Measurements from ENCODE around the gene UBE2G2. TPM values are rescaled to one million over a fixed set of nuclear protein-coding genes. Genes with fewer than 3 reads are reported as not detected.

UBE2G2 gene
- total RNA-seq, 2 donors from 2014 or later, result 56.7 to 79.4 TPM

DNA sequence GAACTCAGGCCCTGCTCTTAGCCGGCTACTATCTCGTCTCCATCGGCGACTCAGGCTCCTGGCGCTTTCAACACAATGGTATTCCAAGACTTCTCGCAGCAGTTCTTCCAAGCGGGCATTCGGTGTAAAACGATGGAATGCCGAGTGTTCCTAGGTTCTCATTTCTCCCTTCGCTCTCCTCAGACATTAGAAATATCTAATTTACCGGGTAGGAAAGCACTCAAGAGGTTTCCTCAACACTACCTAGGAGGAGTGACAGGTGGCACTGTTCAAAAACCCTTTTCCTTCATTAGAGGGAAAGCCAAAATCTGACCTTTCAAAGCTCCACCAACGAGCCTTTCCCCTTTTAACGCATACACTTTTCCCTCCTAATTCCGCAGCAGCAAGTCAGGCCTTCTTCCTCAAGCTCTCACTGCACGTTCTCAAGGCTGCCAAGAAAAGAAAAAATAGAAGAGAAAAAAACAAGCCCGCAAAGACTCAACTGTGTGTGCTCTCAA is 601 bp downstream of the UBE2G2 start:
- intact Hi-C loops (cut with DNase I, micrococcal nuclease), result loop anchor here in 1 of 2 donors (10.0 kb wide), 1 partner anchor 134 kb away; no protein-coding TSS in a partner anchor
- peak; percentile 59 for ATAC-seq

GRCh38 chr21:44800103-44800502 is 1.5 kb downstream of the UBE2G2 start:
- ATAC-seq (peak; percentile 52), DNase-seq (peak in 1 of 2 donors; percentile 48)
- intact Hi-C loops (cut with DNase I, micrococcal nuclease), result loop anchor here in 1 of 2 donors (10.0 kb wide), 1 partner anchor 135 kb away; no protein-coding TSS in a partner anchor

More for the DNA sequence above, 601 bp downstream of the UBE2G2 start:
- DNase-seq, result no peak

GRCh38 chr21:44799646-44800045 is 2.0 kb downstream of the UBE2G2 start:
- intact Hi-C loops (cut with DNase I, micrococcal nuclease), result loop anchor here in 1 of 2 donors (10.0 kb wide), 2 partner anchors 135 to 285 kb away; no protein-coding TSS in a partner anchor
- no peak for ATAC-seq

GRCh38 chr21:44797775-44798174 is 3.8 kb downstream of the UBE2G2 start:
- no peak for ATAC-seq
- intact Hi-C loops (cut with DNase I, micrococcal nuclease), result loop anchor here in 1 of 2 donors (10.0 kb wide), 1 partner anchor 283 kb away; no protein-coding TSS in a partner anchor

More at GRCh38 chr21:44799646-44800045, 2.0 kb downstream of the UBE2G2 start:
- no peak for DNase-seq

GRCh38 chr21:44795342-44795741 is 6.3 kb downstream of the UBE2G2 start:
- intact Hi-C loops (cut with DNase I, micrococcal nuclease), result loop anchor here in 1 of 2 donors (10.0 kb wide), 1 partner anchor 281 kb away; no protein-coding TSS in a partner anchor
- ATAC-seq (no peak), DNase-seq (no peak)

More at GRCh38 chr21:44797775-44798174, 3.8 kb downstream of the UBE2G2 start:
- DNase-seq, result no peak

DNA sequence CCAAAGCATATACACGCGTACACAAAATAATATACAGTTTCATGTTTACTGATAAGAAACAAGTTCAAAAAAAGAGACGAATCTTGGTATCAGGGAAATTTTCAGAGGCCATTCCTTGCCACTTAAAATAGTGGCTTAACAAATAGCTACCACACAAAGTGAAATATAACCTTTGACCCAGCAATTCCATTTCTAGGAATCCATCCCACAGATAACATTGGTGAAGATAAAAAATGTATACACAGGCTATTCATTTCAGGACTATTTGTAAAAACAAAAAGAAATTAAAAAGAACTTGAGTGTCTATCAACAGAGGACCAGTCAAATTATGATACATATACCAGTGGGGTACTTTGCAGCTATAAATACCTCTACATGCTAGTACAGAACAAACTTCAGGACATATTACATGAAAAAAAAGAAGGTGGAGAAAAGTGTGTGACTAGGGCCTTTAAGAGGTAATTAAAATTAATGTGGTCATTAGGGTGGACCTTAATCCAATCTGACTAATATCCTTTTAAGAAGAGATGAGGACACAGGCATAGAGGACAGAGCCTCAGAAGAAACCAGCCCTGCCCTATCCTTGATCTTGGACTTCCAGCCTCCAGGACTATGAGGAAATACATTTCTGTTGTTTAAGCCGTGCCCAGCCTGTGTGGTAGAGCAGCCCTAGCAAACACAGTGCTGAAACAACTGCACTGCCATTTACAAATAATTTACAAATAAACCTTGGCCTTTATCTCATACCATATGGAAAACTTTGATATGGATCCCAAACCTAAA is 7.8 kb downstream of the UBE2G2 start:
- ATAC-seq (peak; percentile 85), DNase-seq (no peak)
- intact Hi-C loops (cut with DNase I, micrococcal nuclease), result loop anchor here in 1 of 2 donors (10.0 kb wide), 1 partner anchor 279 kb away; no protein-coding TSS in a partner anchor

DNA sequence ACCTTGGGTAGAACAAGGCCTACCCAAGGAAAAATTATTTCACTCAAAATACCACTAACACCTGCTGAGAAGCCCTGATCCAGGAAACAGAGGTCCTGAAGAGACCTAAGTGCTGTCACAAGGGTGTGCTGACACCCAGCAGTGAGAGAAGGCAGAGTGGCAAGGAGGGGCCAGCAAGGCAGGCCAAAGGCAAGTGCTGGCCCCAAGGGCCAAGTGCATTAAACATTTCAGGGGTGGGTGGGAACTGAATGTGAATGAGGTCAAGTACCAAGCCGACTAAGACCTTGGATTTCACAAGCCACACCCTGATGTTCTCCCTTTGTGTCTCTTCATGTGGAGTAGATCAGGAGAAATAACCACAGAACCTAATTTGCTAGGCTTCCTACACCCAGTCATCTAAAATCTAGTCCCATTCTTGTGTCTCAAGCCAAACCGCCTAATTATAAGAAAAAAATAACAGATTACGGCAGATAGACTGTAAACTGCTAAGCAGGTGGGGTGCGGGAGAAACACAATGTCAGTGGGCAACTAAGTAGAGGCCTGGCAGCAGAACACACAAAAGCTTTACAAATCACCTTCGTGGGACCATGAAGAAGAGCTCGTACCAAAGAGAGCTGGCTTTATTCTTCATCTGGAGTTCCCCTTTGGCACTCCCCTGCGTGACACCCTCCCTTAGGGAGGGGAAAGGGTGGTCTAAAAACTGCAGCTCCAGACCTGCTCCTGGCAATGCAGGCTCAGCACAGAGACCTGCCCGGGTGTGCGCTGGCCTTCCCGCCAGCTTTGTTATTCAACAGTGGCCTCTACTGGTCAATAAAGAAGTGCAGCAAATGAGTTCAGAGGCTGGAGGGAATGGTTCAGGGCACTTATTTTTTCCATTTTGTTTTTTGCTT is 8.7 kb downstream of the UBE2G2 start:
- DNase-seq, result peak in 1 of 2 donors; percentile 46
- intact Hi-C loops (cut with DNase I, micrococcal nuclease), result loop anchor here in 1 of 2 donors (10.0 kb wide), 1 partner anchor 278 kb away; no protein-coding TSS in a partner anchor
- peak; percentile 91 for ATAC-seq

DNA sequence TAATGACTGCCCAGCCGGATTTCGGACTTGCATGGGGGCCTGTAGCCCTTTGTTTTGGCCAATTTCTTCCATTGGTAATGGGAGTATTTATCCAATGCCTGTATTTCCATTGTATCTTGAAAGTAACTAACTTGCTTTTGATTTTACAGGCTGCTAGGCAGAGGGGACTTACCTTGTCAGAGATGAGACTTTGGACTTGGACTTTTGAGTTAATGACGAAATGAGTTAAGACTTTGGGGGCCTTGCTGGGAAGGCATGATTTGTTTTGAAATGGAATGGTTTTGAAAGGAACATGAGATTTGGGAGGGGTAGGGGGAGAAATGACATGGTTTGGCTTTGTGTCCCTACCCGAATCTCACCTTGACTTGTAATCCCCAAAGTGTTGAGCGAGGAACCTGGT is 9.6 kb downstream of the UBE2G2 start:
- DNase-seq, result no peak
- no peak for ATAC-seq
- intact Hi-C loops (cut with DNase I, micrococcal nuclease), result loop anchor here in 1 of 2 donors (10.0 kb wide), 1 partner anchor 277 kb away; no protein-coding TSS in a partner anchor

- no peak for DNase-seq
- intact Hi-C loops (cut with DNase I, micrococcal nuclease), result loop anchor here in 1 of 2 donors (10.0 kb wide), 1 partner anchor 276 kb away; no protein-coding TSS in a partner anchor
- no peak for ATAC-seq
These were observed 10.4 kb downstream of the UBE2G2 start for GRCh38 chr21:44791246-44791645.

DNA sequence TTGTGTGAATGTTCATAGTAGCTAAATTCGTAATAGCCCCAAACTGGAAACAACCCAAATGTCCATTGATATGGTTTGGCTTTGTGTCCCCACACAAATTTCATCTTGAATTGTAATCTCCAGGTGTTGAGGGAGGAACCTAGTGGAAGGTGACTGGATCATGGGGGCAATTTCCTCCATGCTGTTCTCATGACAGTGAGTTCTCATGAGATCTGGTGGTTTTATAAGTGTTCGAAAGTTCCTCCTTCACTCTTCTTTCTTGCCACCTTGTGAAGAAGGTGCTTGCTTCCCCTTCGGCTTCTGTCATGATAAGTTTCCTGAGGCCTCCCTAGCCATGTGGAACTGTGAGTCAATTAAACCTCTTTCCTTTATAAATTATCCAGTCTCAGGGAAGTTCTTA is 11.3 kb downstream of the UBE2G2 start:
- no peak for ATAC-seq
- DNase-seq, result no peak
- intact Hi-C loops (cut with DNase I, micrococcal nuclease), result loop anchor here in 1 of 2 donors (10.0 kb wide), 1 partner anchor 276 kb away; no protein-coding TSS in a partner anchor

DNA sequence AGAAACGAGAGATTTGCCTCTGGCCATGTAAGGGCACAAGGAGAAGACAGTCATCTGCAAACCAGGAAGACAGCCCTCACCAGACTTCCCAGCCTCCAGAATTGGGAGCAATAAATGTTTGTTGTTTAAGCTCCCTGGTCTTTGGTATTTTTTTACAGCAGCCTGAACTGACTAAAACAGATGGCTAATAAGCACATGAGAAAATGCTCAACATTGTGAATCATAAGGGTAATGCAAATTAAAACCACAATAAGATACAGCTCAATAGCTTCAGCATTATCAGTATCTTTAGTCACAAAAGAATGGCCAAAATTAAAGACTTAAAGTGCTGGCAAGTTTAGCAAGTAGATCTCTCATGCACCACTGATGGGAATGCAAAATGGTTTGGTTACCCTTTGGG is 11.7 kb downstream of the UBE2G2 start:
- DNase-seq (no peak), ATAC-seq (no peak)
- intact Hi-C loops (cut with DNase I, micrococcal nuclease), result loop anchor here in 1 of 2 donors (10.0 kb wide), 1 partner anchor 275 kb away; no protein-coding TSS in a partner anchor

- intact Hi-C loops (cut with DNase I, micrococcal nuclease), result no loop called here
- ATAC-seq (no peak), DNase-seq (no peak)
These were observed 15.8 kb downstream of the UBE2G2 start for GRCh38 chr21:44785620-44786335.

DNA sequence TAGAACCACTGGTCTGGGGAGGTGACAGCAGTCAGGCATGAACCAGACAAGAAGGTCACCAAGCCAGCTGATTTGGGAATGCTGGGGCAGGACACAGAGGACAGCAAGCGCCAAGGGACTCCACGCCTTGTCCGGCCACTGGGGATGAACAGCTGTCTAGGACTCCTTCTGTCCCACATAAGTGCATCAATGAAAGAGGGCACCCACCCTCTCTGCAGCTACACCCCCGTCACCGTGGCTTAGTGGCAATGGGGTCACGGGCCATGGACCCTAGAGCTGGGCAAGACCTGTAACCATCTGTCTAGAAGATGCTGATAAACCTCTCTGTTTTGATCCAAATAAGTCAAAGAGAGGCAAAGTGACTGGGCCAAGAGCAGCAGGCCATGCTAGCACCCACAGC is 16.8 kb downstream of the UBE2G2 start:
- intact Hi-C loops (cut with DNase I, micrococcal nuclease), result no loop called here
- DNase-seq (no peak), ATAC-seq (no peak)

- DNase-seq (no peak), ATAC-seq (no peak)
- intact Hi-C loops (cut with DNase I, micrococcal nuclease), result no loop called here
These were observed 18.5 kb downstream of the UBE2G2 start for GRCh38 chr21:44783020-44783696.

DNA sequence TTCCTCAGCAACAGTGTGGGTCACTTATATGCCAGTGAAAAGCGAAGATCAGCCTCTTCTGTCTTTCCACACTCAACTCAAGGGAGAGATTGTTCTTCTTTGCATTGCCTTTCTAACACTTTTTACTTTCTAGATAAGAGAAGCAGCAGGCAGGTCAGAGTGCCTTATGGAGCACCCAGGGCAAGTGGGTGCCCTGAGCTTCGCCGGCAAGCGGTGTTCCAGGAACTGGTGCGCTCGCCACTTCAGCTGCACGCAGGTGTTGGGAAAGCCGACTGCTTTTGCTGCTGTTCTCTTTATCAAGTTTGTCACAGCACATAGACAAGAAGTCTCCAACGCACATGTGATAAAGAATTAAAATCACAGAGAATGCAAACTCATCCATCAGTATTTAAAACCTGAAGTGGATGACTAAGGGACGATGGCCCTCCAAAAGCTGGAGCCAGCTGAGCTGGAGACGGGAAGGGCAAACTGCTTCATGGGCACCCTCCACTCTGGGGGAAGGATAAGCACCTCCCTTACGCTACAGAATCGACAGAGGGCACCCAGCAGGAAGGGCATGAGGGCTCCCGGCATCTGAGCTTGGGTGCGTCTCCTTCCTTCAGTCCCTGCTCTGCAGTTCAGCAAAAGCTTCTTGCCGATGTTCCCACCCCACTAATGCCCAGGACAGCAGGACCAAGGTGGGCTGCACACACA is 20.7 kb downstream of the UBE2G2 start:
- intact Hi-C loops (cut with DNase I, micrococcal nuclease), result no loop called here
- DNase-seq (no peak), ATAC-seq (no peak)

DNA sequence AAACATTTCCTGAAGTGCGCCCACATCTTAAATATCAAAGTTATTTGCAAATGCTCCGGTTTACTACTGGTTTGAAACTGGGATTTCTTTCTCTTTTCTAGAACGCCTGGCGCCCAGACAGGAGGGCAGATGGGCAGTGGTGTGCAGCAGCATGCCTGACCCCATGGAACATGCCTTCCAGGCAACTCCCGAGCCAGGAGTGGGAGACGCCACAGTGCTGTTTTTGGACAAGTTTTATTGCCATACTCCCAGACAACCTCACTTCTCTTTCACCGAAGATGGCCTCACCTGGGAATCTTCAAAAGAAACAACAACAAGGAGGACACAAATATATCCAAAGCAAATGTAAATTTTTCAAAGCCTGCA is 21.5 kb downstream of the UBE2G2 start:
- ATAC-seq (no peak), DNase-seq (no peak)
- intact Hi-C loops (cut with DNase I, micrococcal nuclease), result no loop called here

Data from left colon (tissue), 2 donors.